HG03159 (cell line): ENCODE measurements around the gene NEK10.

Experiments
- ATAC-seq: cut with Tn5 transposase; IDR thresholded peaks from one replicate; pipeline ENCODE4 v1.9.1; 2021; ENCODE audit warnings: mild to moderate bottlenecking, moderate library complexity; ENCODE audit not compliant: unreplicated experiment

The NEK10 gene

GRCh38 chr3:27125821-27126501 is 243.2 kb downstream of the NEK10 start:
- no peak for ATAC-seq

GRCh38 chr3:27119639-27120038 is 249.5 kb downstream of the NEK10 start:
- no peak for ATAC-seq

GRCh38 chr3:27115352-27115751 is 253.8 kb downstream of the NEK10 start:
- ATAC-seq = no peak

- ATAC-seq = no peak
These were observed 254.5 kb downstream of the NEK10 start for GRCh38 chr3:27114684-27115083.

GRCh38 chr3:27114129-27114528 is 255.1 kb downstream of the NEK10 start:
- no peak for ATAC-seq

- ATAC-seq = no peak
These were observed 259.2 kb downstream of the NEK10 start for GRCh38 chr3:27110020-27110419.

- no peak for ATAC-seq
These were observed 260.9 kb downstream of the NEK10 start for GRCh38 chr3:27108322-27108721.

GRCh38 chr3:27105904-27106303 is 263.3 kb downstream of the NEK10 start:
- no peak for ATAC-seq

GRCh38 chr3:27097182-27097581 is 272.0 kb downstream of the NEK10 start:
- ATAC-seq = no peak

- ATAC-seq = no peak
These were observed 273.5 kb downstream of the NEK10 start for GRCh38 chr3:27095553-27096222.

- ATAC-seq = no peak
These were observed 274.5 kb downstream of the NEK10 start for GRCh38 chr3:27094721-27095120.

GRCh38 chr3:27093771-27094170 is 275.4 kb downstream of the NEK10 start:
- no peak for ATAC-seq

GRCh38 chr3:27090275-27091041 is 278.7 kb downstream of the NEK10 start:
- ATAC-seq = no peak

GRCh38 chr3:27089645-27090044 is 279.5 kb downstream of the NEK10 start:
- ATAC-seq = no peak

- ATAC-seq = no peak
These were observed 280.1 kb downstream of the NEK10 start for GRCh38 chr3:27089068-27089467.

GRCh38 chr3:27085829-27086730 is 283.1 kb downstream of the NEK10 start:
- no peak for ATAC-seq

- no peak for ATAC-seq
These were observed 287.1 kb downstream of the NEK10 start for GRCh38 chr3:27081992-27082607.

- no peak for ATAC-seq
These were observed 287.6 kb downstream of the NEK10 start for GRCh38 chr3:27081566-27081965.

GRCh38 chr3:27080258-27080525 is 289.0 kb downstream of the NEK10 start:
- no peak for ATAC-seq

- ATAC-seq = no peak
These were observed 289.5 kb downstream of the NEK10 start for GRCh38 chr3:27079427-27080257.
